NCI-H1436 (cell line): ENCODE measurements around the gene C19orf44.
"Not testable (repeated sequence)": the region's sequence is repeated elsewhere in the genome, so short reads cannot be mapped to it uniquely, and the experiment has no call there.

ENCODE experiments used
- DNase-seq: peaks from one replicate; lab custom pipeline; 2025; lab: John Stamatoyannopoulos, UW

The C19orf44 gene

GRCh38 chr19:16467581-16467980 lies 28.6 kb upstream of the C19orf44 start:
- no peak for DNase-seq

- no peak for DNase-seq
These were observed 25.7 kb upstream of the C19orf44 start for GRCh38 chr19:16470541-16470910.

DNA sequence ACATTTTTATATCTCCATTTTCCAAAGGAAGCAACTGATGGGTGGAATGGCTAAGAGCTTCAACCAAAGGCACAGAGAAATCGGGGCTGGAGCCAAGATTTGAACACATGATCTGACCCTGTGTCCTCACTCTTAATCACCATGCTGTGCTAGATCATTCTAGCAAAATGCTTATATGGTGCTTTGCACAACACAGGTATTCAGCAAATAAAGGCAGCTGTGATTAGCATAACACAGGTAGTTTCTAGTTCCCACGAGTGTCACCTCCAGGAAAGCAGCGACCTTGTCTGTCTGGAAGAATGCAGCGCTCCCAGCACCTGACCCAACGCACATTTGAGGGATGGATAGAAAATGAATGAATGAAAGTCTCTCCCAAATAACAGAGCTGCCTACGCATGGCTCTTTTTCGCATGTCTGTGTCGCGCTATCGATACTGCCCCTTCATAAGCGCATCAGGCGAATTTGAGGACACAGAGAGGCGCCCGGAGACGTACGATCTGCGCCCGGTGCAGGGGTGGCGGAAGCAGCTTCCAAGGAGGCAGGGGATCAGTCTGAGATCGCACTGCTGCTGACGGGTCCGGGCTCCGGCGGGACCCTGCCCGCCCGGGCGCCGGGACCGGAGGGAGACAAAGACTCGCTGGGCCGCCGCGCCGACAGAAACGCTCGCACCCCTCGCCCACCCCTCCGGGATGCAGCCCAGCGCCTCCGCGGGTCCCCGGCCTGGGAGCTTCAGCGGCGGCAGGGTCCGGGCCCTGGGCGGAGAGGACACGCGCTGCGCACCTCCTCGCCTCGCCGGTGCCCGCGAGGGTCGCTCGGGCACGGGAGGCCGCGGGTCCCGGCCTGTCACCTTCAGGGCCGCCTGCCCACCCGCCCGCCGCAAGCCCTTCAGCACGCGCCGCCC lies 25.0 kb upstream of the C19orf44 start:
- no peak for DNase-seq

DNA sequence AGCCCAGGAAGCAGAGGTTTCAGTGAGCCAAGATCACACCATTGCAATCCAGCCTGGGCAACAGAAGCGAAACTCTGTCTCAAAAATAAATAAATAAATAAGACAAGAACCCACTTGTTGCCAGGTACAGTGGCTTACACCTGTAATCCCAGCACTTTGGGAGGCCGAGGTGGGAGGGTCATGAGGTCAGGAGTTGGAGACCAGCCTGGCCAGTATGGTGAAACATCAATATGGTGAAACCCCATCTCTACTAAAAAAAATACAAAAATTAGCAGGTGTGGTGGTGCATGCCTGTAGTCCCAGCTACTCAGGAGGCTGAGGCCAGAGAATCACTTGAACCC lies 23.7 kb upstream of the C19orf44 start:
- DNase-seq = not testable (repeated sequence)

GRCh38 chr19:16472992-16473391 lies 23.2 kb upstream of the C19orf44 start:
- no peak for DNase-seq

DNA sequence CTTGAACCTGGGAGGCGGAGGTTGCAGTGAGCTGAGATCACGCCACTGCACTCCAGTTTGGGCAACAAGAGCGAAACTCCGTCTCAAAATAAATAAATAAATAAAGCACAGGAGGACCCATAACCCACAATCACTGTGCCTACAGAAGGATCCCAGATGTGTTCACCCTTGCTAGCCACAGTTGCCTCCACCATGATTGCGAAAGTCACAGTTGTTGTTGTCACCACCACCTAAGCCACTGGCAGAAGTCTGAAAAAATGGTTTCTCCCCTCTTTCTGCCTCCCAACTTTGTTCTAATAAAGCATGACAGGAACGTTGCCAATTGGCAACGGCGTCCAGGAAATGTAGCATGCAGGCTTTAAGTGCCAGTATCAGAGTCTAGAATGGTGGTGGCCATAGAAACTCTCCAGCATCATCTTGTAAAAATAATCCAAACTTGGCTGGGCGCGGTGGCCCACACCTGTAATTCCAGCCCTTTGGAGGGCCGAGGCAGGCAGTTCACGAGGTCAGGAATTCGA lies 22.3 kb upstream of the C19orf44 start:
- no peak for DNase-seq

DNA sequence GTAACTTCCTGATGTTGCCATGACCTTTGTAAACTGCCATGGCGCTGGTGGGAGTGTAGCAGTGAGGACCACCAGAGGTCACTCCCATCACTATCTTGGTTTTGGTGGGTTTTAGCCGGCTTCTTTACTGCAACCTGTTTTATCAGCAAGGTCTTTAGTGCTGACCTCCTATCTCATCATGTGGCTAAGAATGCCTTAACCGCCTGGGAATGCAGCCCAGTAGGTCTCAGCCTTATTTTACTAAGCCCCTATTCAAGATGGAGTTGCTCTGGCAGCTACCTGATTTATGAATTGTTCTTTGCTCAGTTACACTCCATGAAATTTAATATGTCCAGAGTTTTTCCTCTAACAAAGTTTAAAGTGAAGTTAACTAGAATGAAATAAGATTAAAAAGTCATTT lies 19.8 kb upstream of the C19orf44 start:
- no peak for DNase-seq

DNA sequence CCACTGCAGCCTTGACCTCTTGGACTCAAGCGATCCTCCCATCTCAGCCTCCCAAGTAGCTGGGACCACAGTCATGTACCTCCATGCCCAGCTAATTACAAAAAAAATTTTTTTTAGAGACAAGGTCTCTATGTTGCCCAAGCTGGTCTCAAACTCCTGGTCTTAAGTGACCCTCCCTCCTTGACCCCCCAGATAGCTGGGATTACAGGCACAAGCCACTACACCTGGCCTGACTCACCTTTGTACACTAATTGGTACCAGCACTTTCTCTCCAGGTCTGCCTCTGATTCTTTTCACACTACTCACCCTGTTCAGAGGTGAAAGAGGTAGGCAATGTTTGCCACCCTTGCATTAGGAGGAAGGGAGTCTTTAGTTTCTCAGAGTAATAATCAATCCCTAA lies 18.9 kb upstream of the C19orf44 start:
- DNase-seq = no peak

DNA sequence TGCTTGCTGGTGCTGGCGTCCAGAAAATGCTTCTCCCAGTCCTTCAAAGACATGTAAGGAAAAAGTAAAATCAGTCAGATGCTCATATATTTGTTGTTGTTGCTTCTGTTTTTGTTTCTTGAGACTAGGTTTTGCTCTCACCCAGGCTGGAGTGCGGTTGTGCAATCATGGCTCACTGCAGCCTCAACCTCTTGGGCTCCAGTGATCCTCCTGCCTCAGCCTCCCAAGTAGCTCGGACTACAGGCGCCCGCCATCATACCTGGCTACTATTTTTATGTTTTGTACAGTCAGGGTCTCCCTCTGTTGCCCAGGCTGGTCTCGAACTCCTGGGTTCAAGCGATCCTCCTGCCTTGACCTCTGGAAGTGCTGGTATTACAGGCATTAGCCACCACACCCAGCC lies 13.4 kb upstream of the C19orf44 start:
- DNase-seq = no peak

- DNase-seq = not testable (repeated sequence)
These were observed 9.7 kb upstream of the C19orf44 start for GRCh38 chr19:16486476-16486875.

GRCh38 chr19:16496613-16496983 lies 404 bp downstream of the C19orf44 start:
- no peak for DNase-seq

DNA sequence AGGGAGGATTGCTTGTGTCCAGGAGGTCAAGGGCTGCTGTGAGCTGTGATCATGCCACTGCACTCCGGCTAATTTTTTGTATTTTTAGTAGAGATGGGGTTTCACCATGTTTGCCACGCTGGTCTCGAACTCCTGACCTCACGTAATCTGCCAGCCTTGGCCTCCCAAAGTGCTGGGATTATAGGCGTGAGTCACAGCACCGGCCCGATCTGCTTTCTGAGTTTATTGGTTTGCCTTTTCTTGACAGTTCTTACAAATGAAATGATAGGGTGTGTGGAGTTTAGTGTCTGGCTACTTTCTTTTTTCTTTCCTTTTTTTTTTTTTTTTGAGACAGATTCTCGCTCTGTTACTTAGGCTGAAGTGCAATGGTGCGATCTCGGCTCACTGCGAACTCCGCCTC lies 848 bp downstream of the C19orf44 start:
- DNase-seq = no peak

- no peak for DNase-seq
These were observed 1.6 kb downstream of the C19orf44 start for GRCh38 chr19:16497837-16498236.

DNA sequence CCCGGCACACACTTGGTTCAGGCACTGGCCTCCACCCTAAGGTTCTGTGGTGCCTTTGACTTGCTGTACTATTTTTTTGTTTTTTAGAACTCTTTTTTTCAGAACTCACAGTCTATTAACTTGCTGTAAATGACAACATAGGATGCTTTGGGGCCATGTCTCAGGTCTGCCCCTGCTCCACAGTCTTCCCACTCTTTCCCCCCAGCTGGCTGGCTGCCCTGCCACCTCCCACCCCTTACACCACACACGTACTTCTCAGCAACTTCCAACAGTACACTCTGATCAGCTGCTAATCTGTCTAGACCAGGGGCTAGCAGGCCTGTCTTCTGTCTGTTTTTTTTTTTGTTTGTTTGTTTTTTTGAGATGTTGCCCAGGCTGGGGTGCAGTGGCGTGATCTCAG lies 8.1 kb downstream of the C19orf44 start:
- no peak for DNase-seq

DNA sequence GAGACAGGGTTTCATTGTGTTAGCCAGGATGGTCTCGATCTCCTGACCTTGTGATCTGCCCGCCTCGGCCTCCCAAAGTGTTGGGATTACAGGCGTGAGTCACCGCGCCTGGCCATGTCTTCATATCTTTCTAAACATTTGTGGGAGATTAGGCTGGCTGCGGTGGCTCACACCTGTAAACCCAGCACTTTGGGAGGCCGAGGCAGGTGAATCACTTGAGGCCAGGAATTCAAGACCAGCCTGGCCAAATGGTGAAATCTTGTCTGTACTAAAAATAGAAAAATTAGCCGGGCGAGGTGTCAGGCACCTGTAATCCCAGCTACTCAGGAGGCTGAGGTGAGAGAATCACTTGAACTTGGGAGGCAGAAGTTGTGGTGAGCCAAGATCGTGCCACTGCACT lies 10.0 kb downstream of the C19orf44 start:
- DNase-seq = not testable (repeated sequence)

- DNase-seq = no peak
These were observed 10.8 kb downstream of the C19orf44 start for GRCh38 chr19:16506961-16507360.

- no peak for DNase-seq
These were observed 12.4 kb downstream of the C19orf44 start for GRCh38 chr19:16508546-16508945.

- DNase-seq = no peak
These were observed 13.2 kb downstream of the C19orf44 start for GRCh38 chr19:16509141-16510061.

- not testable (repeated sequence) for DNase-seq
These were observed 16.4 kb downstream of the C19orf44 start for GRCh38 chr19:16512611-16513010.

GRCh38 chr19:16514383-16515019 lies 18.3 kb downstream of the C19orf44 start:
- no peak for DNase-seq

DNA sequence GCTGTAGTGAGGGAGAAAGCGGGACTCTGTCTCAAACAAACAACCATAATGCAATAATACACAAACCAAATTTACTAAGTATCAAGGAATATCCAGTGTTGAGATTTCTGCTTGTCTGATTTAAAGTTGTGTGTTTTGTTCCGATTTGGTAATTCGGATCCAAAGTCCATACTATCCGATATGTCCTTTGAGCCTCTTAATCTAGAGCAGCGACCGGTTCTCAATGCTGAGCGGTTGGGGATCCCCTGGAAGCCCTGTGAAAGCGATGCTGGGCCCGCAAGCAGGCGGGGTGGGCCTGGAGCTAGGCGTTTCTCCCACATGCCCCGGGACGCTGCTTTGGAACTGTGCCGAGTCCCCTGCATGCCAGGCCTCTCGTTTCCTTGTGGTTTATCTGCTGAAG lies 20.2 kb downstream of the C19orf44 start:
- no peak for DNase-seq

DNA sequence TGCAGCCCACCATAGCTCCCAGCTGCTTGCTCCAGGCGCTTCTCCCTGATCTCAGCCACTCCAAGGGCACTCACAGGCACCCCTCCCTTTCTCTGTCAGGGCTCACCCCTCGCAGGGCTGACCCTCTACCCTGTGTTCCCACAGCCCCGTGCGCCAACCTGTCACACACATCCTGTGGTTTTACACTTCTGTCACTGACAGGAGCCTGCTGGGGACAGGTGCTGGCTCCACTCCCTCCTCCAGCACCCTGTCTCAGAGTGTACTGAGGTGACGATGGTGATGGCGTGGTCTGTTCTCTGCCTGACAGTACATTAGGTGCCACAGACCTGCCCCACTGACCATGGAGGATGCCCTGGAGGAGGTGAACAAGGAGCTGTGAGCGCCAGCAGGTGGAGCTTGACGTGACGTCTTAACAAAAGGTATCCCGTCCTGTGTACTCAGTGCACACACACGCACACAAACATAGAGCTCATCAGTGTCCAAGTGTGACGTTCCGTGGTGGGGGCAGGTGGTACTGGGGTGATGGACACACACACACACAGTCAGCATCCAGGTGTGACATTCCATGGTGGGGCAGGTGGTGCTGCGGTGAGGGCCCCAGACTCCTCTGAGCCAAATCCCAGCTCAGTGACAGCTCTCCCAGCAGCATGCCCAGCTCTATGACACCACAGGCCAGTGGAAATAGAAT lies 20.9 kb downstream of the C19orf44 start:
- DNase-seq = no peak
